Germinal center (tissue), 1 donor: Measurements from ENCODE around the gene PBX4.
A peak's percentile ranks its signal among the peaks of the same experiment; 100 is the strongest.

ENCODE experiments used
- DNase-seq: peaks from one replicate; pipeline ENCODE4 v3.0.0; 2012; ENCODE audit warnings: mixed read lengths, low spot score

Gene PBX4

GRCh38 chr19:19554074-19555023 is 64.1 kb downstream of the PBX4 start:
- peak; percentile 71 for DNase-seq

GRCh38 chr19:19553670-19554069 is 64.8 kb downstream of the PBX4 start:
- no peak for DNase-seq

GRCh38 chr19:19552798-19553197 is 65.7 kb downstream of the PBX4 start:
- DNase-seq: peak; percentile 43

- no peak for DNase-seq
Observed at GRCh38 chr19:19551853-19552192, 66.7 kb downstream of the PBX4 start.

- no peak for DNase-seq
Observed at GRCh38 chr19:19550972-19551852, 67.3 kb downstream of the PBX4 start.

GRCh38 chr19:19550485-19550929 is 68.0 kb downstream of the PBX4 start:
- DNase-seq: no peak

GRCh38 chr19:19549804-19550464 is 68.6 kb downstream of the PBX4 start:
- no peak for DNase-seq

GRCh38 chr19:19548915-19549759 is 69.3 kb downstream of the PBX4 start:
- no peak for DNase-seq

GRCh38 chr19:19547674-19548336 is 70.7 kb downstream of the PBX4 start:
- DNase-seq: no peak

- DNase-seq: no peak
Observed at GRCh38 chr19:19546751-19547162, 71.7 kb downstream of the PBX4 start.

GRCh38 chr19:19545707-19546106 is 72.8 kb downstream of the PBX4 start:
- DNase-seq: no peak

- no peak for DNase-seq
Observed at GRCh38 chr19:19544954-19545591, 73.4 kb downstream of the PBX4 start.

- no peak for DNase-seq
Observed at GRCh38 chr19:19544257-19544953, 74.1 kb downstream of the PBX4 start.

GRCh38 chr19:19543640-19544039 is 74.8 kb downstream of the PBX4 start:
- DNase-seq: no peak

- DNase-seq: no peak
Observed at GRCh38 chr19:19543101-19543500, 75.4 kb downstream of the PBX4 start.

- no peak for DNase-seq
Observed at GRCh38 chr19:19542507-19542906, 76.0 kb downstream of the PBX4 start.

- DNase-seq: no peak
Observed at GRCh38 chr19:19541616-19542015, 76.9 kb downstream of the PBX4 start.

GRCh38 chr19:19540715-19541515 is 77.6 kb downstream of the PBX4 start:
- DNase-seq: peak; percentile 90
